ENCODE measurements around the gene METRN.

The METRN gene

GRCh38 chr16:693364-693763, 21.6 kb upstream of the METRN start:
- DNase-seq = no peak

GRCh38 chr16:693766-694165, 21.2 kb upstream of the METRN start:
- DNase-seq = no peak

GRCh38 chr16:694187-694862, 20.6 kb upstream of the METRN start:
- no peak for DNase-seq

- DNase-seq = no peak
These were observed 20.0 kb upstream of the METRN start for GRCh38 chr16:694863-695354.

GRCh38 chr16:695355-696089, 19.4 kb upstream of the METRN start:
- peak; percentile 67 for DNase-seq

GRCh38 chr16:698911-699671, 15.8 kb upstream of the METRN start:
- no peak for DNase-seq

- DNase-seq = no peak
These were observed 14.0 kb upstream of the METRN start for GRCh38 chr16:700684-701584.

GRCh38 chr16:702341-702740, 12.6 kb upstream of the METRN start:
- DNase-seq = no peak

GRCh38 chr16:703406-703805, 11.5 kb upstream of the METRN start:
- no peak for DNase-seq

GRCh38 chr16:704047-704446, 10.9 kb upstream of the METRN start:
- DNase-seq = no peak

- DNase-seq = no peak
These were observed 10.2 kb upstream of the METRN start for GRCh38 chr16:704552-705380.

GRCh38 chr16:705431-706188, 9.3 kb upstream of the METRN start, which contains the start of gene FBXL16:
TSS of gene FBXL16 (minus strand) at chr16:705801. CDS start at chr16:697405, 8,396 bp downstream.
- DNase-seq = no peak

GRCh38 chr16:706189-707061, 8.5 kb upstream of the METRN start:
- DNase-seq = no peak

- DNase-seq = no peak
These were observed 7.8 kb upstream of the METRN start for GRCh38 chr16:707062-707538.

- no peak for DNase-seq
These were observed 6.9 kb upstream of the METRN start for GRCh38 chr16:708019-708418.

- no peak for DNase-seq
These were observed 6.0 kb upstream of the METRN start for GRCh38 chr16:708959-709358.

GRCh38 chr16:709566-710499, 5.1 kb upstream of the METRN start:
- DNase-seq = no peak

- DNase-seq = no peak
These were observed 4.3 kb upstream of the METRN start for GRCh38 chr16:710500-711075.

Data from activated CD4-positive, alpha-beta T cell treated with anti-CD3 and anti-CD28 coated beads, Interleukin-2, amount 50 U/mL, for 16 hours (primary cell).